Thyroid gland (tissue), 4 donors: Measurements from ENCODE around the gene CACNB1.

Source experiments
- CTCF ChIP-seq, 6 experiments: fragments of 200-600 bp in 3 of 6; fragments of 450-650 bp in 3 of 6; sonication (generic) in 3 of 6; IDR thresholded peaks; one replicate each; pipeline ENCODE4 v1.5.1; 2016 to 2019; ENCODE audit warnings: antibody characterized with exemption in 6 of 6, mild to moderate bottlenecking in 2 of 6, inconsistent platforms in 1 of 6, moderate library complexity in 1 of 6
- POLR2A ChIP-seq, 2 donors: fragments of 450-650 bp; IDR thresholded peaks; one replicate each; pipeline ENCODE4 v1.6.1; 2017; ENCODE audit warnings: antibody characterized with exemption in 2 of 2, mild to moderate bottlenecking in 2 of 2, moderate library complexity in 1 of 2

DNA sequence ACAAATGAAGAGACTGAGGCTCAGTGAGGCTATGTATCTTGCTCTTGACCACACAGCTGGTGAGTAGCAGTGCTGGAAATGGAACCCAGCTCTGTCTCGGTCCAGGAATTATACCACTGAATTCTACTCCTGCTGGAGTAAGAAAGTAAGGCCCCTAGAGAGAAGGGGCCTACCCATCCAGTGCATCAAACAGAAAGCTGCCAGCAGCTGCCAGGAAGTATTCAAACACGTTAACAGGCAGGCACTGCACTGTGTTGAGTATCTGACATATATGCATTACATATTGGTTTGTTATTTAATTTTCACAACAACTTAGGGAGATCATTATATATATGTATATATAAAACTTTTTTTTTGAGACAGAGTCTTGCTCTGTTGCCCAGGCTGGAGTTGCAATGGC, 35.5 kb downstream of the CACNB1 start:
- TF ChIP-seq CTCF (IDR thresholded peaks at IDR 0.05) (no peak), POLR2A (IDR thresholded peaks at IDR 0.05) (no peak)
